IgD-negative memory B cell (primary cell): Measurements from ENCODE around the gene PRTFDC1. TPM values are rescaled to one million over a fixed set of nuclear protein-coding genes. Genes with fewer than 3 reads are reported as not detected.
"Not testable (repeated sequence)": the region's sequence is repeated elsewhere in the genome, so short reads cannot be mapped to it uniquely, and the experiment has no call there.

ENCODE experiments used
- H3K27ac Mint-ChIP-seq, 3 donors: one replicate each; pipeline ENCODE4 v1.8.0; 2020 to 2022; ENCODE audit warnings: mild to moderate bottlenecking in 3 of 3, mixed read lengths in 3 of 3, moderate library complexity in 1 of 3
- H3K27me3 Mint-ChIP-seq: one replicate; pipeline ENCODE4 v1.8.0; 2021; ENCODE audit warnings: mixed read lengths
- H3K36me3 Mint-ChIP-seq: one replicate; pipeline ENCODE4 v1.8.0; 2020; ENCODE audit warnings: mild to moderate bottlenecking, mixed read lengths
- H3K4me1 Mint-ChIP-seq, 3 donors: one replicate each; pipeline ENCODE4 v1.8.0; 2020 to 2022; ENCODE audit warnings: mixed read lengths in 3 of 3, mild to moderate bottlenecking in 1 of 3
- H3K4me3 Mint-ChIP-seq, 4 donors: one replicate each; pipeline ENCODE4 v1.8.0; 2020 to 2022; ENCODE audit warnings: mild to moderate bottlenecking in 4 of 4, mixed read lengths in 4 of 4, moderate library complexity in 3 of 4
- H3K9me3 Mint-ChIP-seq, 3 donors: one replicate each; pipeline ENCODE4 v1.8.0; 2020 to 2021; ENCODE audit warnings: mixed read lengths in 3 of 3, mild to moderate bottlenecking in 1 of 3
- polyA plus RNA-seq: library from polyadenylated mRNA; unstranded; fragments of 300-500 nt; fragmentation: Illumina TruSeq; gene quantifications from one replicate; pipeline ENCODE4 v1.2.3, GENCODE V29; 2021

PRTFDC1 gene
- polyA plus RNA-seq, 1 donor from 2014 or later, result not detected

DNA sequence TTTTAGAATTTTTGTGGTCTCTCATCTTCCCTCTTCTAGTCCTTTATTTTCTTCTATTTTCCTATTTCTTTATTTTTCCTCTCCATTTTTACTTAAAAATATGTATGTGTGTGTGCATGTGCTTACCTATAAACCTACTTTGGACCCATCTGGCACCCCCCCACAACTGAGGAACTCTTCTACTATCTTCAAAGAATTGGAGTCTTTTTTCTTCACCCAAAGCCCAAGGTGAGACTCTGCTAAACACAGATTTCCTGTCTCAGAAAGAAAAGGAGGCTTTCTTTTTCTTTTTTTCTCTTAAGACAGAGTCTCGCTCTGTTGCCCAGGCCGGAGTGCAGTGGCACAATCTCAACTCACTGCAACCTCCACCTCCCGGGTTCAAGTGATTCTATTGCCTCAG is 24.2 kb downstream of the PRTFDC1 start:
- Mint-ChIP-seq H3K4me1 (peaks cover 15 to 17% (median 16%) of the 10 kb centered on the region in 3 donors), H3K27me3 (no peaks in the 10 kb centered on the region), H3K9me3 (peaks cover 0 to 10% (median 9%) of the 10 kb centered on the region in 3 donors), H3K36me3 (no peaks in the 10 kb centered on the region), H3K4me3 (peak overlapping the region in 1 of 4 donors; percentile 58), H3K27ac (no peak overlapping the region)

DNA sequence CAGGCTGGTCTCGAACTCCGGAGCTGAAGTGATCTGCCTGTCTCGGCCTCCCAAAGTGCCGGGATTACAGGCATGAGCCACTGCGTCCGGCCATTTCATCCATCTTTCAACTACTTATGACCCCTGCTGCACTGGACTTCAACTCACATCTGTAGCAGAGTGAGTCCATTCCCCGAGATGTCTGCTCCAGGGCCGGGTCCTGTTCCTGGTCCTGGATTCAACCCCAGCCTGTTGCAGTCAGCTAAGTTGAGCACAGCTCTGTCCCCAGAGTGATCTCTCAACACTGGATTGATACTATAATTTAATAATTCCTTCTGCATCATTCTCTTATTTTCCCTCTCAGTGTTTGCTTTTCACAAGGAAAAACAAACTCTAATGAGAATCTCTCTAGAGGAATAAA is 25.8 kb downstream of the PRTFDC1 start:
- H3K27ac Mint-ChIP-seq, result no peak overlapping the region
- no peaks in the 10 kb centered on the region for H3K27me3 Mint-ChIP-seq
- no peak overlapping the region for H3K4me3 Mint-ChIP-seq
- H3K4me1 Mint-ChIP-seq, result peaks cover 16 to 17% (median 16%) of the 10 kb centered on the region in 3 donors
- no peaks in the 10 kb centered on the region for H3K36me3 Mint-ChIP-seq
- H3K9me3 Mint-ChIP-seq, result peaks cover 0 to 10% (median 9%) of the 10 kb centered on the region in 3 donors

DNA sequence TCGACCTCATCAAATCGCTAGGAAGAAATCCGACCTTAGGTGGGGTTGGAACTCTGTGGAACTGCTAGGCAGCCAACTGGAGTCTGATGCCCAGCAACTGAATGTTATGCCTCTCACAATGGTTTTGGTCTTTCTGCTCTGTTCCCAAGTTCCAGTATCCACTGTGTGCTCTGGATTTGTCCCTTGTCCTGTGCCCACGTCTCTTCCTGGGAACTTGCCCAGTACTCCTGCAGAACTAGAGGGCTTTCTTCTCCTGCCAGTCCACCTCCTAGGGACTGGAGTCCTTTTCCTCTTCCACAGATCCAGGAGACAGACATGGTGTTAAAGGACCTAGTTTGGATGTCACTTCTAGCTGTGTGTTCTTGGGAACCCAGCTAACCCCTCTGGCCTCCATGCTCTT is 26.6 kb downstream of the PRTFDC1 start:
- Mint-ChIP-seq H3K4me3 (no peak overlapping the region), H3K4me1 (peaks cover 16 to 17% (median 16%) of the 10 kb centered on the region in 3 donors), H3K36me3 (no peaks in the 10 kb centered on the region), H3K27ac (peak overlapping the region in 1 of 3 donors; percentile 37), H3K27me3 (no peaks in the 10 kb centered on the region), H3K9me3 (peaks cover 0 to 10% (median 9%) of the 10 kb centered on the region in 3 donors)

DNA sequence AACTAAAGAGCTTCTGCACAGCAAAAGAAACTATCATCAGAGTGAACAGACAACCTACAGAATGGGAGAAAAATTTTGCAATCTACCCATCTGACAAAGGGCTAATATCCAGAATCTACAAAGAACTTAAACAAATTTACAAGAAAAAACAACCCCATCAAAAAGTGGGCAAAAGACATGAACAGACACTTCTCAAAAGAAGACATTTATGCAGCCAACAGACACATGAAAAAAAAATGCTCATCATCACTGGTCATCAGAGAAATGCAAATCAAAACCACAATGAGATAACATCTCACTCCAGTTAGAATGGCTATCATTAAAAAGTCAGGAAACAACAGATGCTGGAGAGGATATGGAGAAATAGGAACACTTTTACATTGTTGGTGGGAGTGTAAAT is 27.9 kb downstream of the PRTFDC1 start:
- peaks cover 2 to 13% (median 12%) of the 10 kb centered on the region in 3 donors for H3K9me3 Mint-ChIP-seq
- H3K36me3 Mint-ChIP-seq, H3K27ac Mint-ChIP-seq, H3K4me3 Mint-ChIP-seq, H3K27me3 Mint-ChIP-seq, H3K4me1 Mint-ChIP-seq: not testable (repeated sequence)

DNA sequence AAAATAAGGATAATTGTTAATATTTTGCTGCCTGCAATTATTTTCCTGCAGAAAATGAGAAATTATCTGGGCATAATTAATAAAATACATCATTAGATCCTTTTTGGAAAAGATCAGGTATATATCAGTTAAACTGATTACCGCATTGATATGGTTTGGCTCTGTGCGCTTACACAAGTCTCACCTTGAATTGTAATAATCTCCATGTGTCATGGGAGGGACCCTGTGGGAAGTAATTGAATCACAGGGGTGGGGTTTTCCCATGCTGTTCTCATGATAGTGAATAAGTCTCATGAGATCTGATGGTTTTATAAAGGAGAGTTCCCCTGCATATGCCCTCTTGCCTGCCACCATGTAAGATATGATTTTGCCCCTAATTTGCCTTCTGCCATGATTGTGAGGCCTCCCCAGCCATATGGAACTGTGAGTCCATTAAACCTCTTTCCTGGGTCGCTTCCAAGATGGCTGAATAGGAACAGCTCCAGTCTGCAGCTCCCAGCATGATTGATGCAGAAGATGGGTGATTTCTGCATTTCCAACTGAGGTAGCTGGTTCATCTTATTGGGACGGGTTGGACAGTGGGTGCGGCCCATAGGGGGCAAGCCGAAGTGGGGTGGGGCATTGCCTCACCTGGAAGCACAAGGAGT is 30.1 kb downstream of the PRTFDC1 start:
- H3K36me3 Mint-ChIP-seq, H3K27me3 Mint-ChIP-seq, H3K27ac Mint-ChIP-seq, H3K4me3 Mint-ChIP-seq, H3K4me1 Mint-ChIP-seq: not testable (repeated sequence)
- peaks cover 2 to 15% (median 12%) of the 10 kb centered on the region in 3 donors for H3K9me3 Mint-ChIP-seq

DNA sequence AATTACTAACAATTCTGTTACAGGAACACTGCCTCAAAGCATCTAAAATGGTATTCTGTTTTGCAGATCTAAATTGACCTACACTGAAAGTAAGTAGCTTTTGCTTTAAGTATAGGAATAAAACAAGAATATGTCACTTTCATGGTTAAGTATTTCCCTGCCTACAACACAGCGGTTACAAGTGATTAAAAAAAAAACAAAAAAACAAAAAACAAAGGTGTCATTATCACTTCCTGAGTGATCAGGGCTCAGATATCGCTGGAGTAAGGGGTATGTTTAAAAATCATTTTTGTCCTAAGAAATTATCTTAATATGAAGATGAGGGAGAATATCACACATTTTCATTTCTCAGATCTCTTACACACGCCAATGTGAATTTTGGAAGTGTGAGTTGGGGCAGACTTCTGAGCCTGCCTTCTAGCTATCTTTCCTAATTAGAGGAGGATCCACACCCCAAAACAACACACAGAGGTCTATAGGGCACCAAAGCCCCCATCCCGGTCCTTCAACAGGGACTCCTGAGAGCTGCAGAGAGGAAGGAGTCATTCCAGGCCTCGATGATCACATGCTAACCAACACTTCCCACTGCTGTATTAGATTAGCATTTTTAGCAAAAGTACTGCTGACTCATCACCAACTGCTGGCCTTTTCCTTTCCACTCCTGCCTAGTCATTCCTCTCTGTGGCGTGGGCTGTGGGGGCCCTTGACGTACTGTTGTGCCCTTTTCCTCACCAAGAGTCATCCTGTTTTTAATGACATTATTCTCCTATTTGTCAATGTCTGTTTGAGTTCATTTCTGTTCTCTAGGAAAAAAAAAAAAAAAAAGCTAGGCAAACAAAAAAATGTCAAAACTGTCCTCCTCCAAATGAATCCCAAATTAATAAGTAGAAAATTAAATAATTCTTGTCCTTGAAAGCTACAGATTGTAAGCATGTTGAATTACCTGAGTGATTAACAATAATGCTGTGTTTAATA is 31.2 kb downstream of the PRTFDC1 start:
- H3K36me3 Mint-ChIP-seq, result no peaks in the 10 kb centered on the region
- no peak overlapping the region for H3K27ac Mint-ChIP-seq
- H3K9me3 Mint-ChIP-seq, result peaks cover 2 to 15% (median 12%) of the 10 kb centered on the region in 3 donors
- H3K27me3 Mint-ChIP-seq, result no peaks in the 10 kb centered on the region
- no peak overlapping the region for H3K4me3 Mint-ChIP-seq
- peaks cover 0 to 2% (median 0%) of the 10 kb centered on the region in 3 donors for H3K4me1 Mint-ChIP-seq

DNA sequence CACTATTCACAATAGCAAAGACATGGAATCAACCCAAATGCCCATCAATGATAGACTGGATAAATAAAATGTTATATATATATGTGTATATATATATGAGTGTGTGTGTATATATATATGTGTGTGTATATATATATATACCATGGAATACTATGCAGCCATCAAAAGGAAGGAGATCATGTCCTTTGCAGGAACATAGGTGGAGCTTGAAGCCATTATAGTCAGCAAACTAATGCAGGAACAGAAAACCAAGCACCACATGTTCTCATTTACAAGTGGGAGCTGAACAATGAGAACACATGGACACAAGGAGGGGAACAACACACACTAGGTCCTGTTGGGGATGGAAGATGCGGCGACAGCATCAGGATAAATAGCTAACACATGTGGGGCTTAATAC is 32.2 kb downstream of the PRTFDC1 start:
- peaks cover 2 to 15% (median 12%) of the 10 kb centered on the region in 3 donors for H3K9me3 Mint-ChIP-seq
- H3K27ac Mint-ChIP-seq, H3K4me3 Mint-ChIP-seq, H3K36me3 Mint-ChIP-seq, H3K4me1 Mint-ChIP-seq, H3K27me3 Mint-ChIP-seq: not testable (repeated sequence)

DNA sequence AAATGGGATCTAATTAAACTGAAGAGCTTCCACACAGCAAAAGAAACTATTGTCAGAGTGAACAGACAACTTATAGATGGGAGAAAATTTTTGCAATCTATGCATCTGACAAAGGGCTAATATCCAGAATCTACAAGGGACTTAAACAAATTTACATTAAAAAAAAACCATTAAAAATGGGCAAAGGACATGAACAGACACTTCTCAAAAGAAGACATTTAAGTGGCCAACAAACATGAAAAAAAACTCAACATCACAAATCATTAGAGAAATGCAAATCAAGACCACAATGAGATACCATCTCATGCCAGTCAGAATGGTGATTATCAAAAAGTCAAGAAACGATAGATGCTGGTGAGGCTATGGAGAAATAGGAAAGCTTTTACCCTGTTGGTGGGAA is 32.8 kb downstream of the PRTFDC1 start:
- H3K27me3 Mint-ChIP-seq, H3K36me3 Mint-ChIP-seq, H3K4me3 Mint-ChIP-seq, H3K4me1 Mint-ChIP-seq, H3K27ac Mint-ChIP-seq: not testable (repeated sequence)
- H3K9me3 Mint-ChIP-seq, result peaks cover 2 to 13% (median 11%) of the 10 kb centered on the region in 3 donors

DNA sequence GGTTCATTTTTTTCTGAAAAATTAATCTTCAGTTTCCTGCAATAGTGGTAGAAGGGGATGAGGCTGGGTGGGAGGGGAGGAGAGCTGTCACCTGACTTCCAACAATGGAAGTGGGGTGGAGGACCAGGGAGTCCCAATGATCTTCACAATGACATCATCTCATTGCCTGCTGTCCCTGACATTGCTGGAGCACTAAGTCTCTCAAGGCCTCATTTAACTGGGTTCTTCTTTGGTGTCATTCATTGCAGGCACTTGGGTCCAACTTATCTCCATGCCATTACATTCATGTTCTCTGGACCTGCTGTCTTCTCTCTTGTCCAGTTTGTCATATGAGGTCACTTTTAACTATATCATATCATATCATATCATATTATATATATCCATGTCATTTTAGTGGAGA is 34.4 kb downstream of the PRTFDC1 start:
- H3K9me3 Mint-ChIP-seq, result peaks cover 2 to 6% (median 3%) of the 10 kb centered on the region in 3 donors
- no peaks in the 10 kb centered on the region for H3K36me3 Mint-ChIP-seq
- H3K27ac Mint-ChIP-seq, result no peak overlapping the region
- H3K4me1 Mint-ChIP-seq, result peaks cover 0 to 4% (median 2%) of the 10 kb centered on the region in 3 donors
- H3K27me3 Mint-ChIP-seq, result no peaks in the 10 kb centered on the region
- H3K4me3 Mint-ChIP-seq, result no peak overlapping the region

DNA sequence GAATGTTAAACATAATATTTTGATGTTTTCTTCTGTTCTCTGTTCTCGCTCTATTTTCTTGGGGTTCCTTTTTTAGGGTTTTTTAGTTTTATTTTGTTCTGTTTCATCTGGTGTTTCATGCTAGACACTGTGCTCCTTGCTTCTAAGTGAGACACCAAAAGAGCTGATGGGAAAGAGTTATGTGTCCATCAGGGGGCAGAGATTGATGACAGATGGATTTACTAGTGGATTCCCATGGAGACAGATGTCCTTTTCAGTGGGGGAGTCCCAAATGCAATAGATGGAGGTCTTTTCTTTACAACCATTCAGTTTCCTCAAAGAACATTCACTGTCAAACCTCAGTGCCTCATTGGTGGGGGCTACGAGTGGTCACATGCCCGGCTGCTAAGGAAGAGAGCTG is 34.9 kb downstream of the PRTFDC1 start:
- H3K27me3 Mint-ChIP-seq, result no peaks in the 10 kb centered on the region
- peaks cover 3% of the 10 kb centered on the region for H3K36me3 Mint-ChIP-seq
- H3K9me3 Mint-ChIP-seq, result peaks cover 2 to 6% (median 3%) of the 10 kb centered on the region in 3 donors
- H3K4me1 Mint-ChIP-seq, result peaks cover 3 to 7% (median 4%) of the 10 kb centered on the region in 3 donors
- no peak overlapping the region for H3K4me3 Mint-ChIP-seq
- H3K27ac Mint-ChIP-seq, result no peak overlapping the region

DNA sequence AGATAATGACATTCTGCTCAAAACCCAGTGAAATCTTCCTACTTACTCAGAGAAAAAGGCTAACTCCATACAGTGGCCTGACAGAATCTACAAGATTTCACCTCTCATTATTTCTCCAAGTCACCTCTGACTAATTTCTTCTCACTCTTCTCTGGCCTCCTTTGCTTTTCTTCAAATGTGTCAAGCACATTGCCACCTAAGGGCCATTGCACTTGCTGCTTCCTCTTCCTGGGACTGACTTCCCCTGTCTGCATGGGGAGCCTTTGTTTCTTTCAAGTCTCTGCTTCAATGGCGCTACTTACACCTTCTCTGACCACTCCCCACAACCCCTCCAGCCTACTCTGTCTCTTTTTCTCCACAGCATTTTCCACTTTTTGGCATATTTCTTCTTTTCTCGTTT is 36.0 kb downstream of the PRTFDC1 start:
- peaks cover 2 to 6% (median 3%) of the 10 kb centered on the region in 3 donors for H3K9me3 Mint-ChIP-seq
- H3K4me3 Mint-ChIP-seq, result no peak overlapping the region
- H3K4me1 Mint-ChIP-seq, result peaks cover 9 to 13% (median 10%) of the 10 kb centered on the region in 3 donors
- peaks cover 3% of the 10 kb centered on the region for H3K36me3 Mint-ChIP-seq
- H3K27me3 Mint-ChIP-seq, result no peaks in the 10 kb centered on the region
- no peak overlapping the region for H3K27ac Mint-ChIP-seq

DNA sequence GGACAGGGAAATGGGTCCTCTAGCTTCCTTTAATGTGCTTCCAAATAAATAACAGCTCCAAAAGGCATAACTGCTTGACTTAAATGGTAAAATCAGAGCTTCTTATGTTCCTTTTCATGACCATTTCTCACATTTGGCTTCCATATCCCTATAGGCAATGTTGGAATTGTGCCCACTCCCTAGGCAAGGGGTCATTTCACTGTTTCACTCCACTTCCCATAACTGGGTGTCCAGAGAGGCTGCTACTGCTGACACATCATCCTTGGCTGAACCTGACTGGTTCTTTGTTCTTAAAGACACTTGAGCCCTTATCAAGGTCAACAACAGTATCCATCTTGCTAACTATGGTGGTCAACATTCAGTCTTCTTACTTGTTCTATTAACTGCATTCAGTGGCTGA is 37.1 kb downstream of the PRTFDC1 start:
- Mint-ChIP-seq H3K36me3 (peaks cover 3% of the 10 kb centered on the region), H3K4me3 (no peak overlapping the region), H3K9me3 (peaks cover 2 to 6% (median 3%) of the 10 kb centered on the region in 3 donors), H3K27me3 (no peaks in the 10 kb centered on the region), H3K4me1 (peaks cover 14 to 19% (median 18%) of the 10 kb centered on the region in 3 donors), H3K27ac (no peak overlapping the region)

DNA sequence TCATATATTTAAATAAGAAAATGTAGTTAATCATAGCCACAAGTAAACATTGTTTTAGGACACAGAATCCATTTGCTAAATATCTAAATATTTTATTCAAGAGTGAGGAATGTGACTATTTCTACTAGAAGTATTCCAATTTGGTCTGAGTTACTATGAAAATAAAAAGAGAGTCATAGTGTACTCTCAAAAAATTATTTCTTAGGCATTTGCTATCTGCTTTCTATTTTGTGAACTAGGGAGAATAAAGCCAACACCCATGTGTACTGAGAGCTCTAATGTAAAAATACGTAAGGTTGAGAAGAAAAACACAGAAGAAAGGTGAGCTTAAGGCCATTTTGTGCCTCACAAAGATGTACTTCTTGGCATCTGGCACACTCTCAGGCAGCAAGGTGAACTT is 38.3 kb downstream of the PRTFDC1 start:
- Mint-ChIP-seq H3K9me3 (no peaks in the 10 kb centered on the region), H3K27ac (no peak overlapping the region), H3K4me1 (peaks cover 14 to 19% (median 18%) of the 10 kb centered on the region in 3 donors), H3K27me3 (no peaks in the 10 kb centered on the region), H3K4me3 (no peak overlapping the region), H3K36me3 (peaks cover 3% of the 10 kb centered on the region)

DNA sequence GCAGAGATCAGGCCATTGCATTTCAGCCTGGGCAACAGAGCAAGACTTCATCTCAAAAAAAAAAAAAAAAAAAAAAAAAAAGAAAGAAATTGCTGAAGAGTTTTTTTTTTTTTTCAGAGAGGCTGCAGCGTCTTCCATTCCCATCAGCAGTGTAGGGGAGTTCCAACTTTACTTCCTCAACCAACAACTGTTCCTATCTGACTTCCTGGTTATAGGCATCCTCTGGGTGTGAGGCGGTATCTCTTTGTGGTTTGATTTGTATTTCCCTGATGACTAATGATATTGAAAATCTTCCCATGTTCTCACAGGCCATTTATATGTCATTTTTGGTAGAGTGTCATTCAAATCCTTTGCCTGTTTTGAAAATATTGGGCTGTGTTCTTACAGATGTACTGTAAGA is 40.2 kb downstream of the PRTFDC1 start:
- Mint-ChIP-seq H3K27ac (peak overlapping the region in 1 of 3 donors; percentile 64), H3K36me3 (peaks cover 6% of the 10 kb centered on the region), H3K9me3 (no peaks in the 10 kb centered on the region), H3K4me1 (peaks cover 14 to 19% (median 18%) of the 10 kb centered on the region in 3 donors), H3K27me3 (no peaks in the 10 kb centered on the region), H3K4me3 (peak overlapping the region in 3 of 4 donors; percentile 18 to 71 (median 70))

DNA sequence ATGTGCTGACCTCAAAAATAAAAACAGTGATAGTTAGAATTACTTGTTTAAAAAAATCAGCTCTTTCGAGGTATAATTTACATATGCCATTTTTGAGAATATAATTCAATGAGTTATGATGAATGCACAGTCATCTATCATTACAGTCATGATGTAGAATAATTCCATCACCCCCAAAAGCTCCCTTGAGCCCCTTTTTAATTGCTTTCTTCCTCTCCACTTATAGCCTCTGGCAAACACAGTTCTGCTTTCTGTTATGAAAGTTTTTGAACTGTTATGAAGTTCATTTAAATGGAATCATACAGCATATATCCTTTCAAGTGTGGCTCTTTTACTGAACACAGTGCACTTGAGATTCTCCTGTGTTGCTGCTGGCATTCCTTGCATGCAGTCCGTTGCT is 41.4 kb downstream of the PRTFDC1 start:
- H3K27me3 Mint-ChIP-seq, result no peaks in the 10 kb centered on the region
- peaks cover 14 to 19% (median 18%) of the 10 kb centered on the region in 3 donors for H3K4me1 Mint-ChIP-seq
- no peaks in the 10 kb centered on the region for H3K9me3 Mint-ChIP-seq
- peaks cover 6% of the 10 kb centered on the region for H3K36me3 Mint-ChIP-seq
- no peak overlapping the region for H3K27ac Mint-ChIP-seq
- H3K4me3 Mint-ChIP-seq, result peak overlapping the region in 1 of 4 donors; percentile 71
